HG02870 (cell line): ENCODE results near the gene TBC1D23.
"Not testable (repeated sequence)": the region's sequence is repeated elsewhere in the genome, so short reads cannot be mapped to it uniquely, and the experiment has no call there.

Source experiments
- ATAC-seq: cut with Tn5 transposase; IDR thresholded peaks from one replicate; pipeline ENCODE4 v1.9.1; 2021; ENCODE audit warnings: mild to moderate bottlenecking, moderate library complexity; ENCODE audit not compliant: unreplicated experiment

Gene TBC1D23

GRCh38 chr3:100289339-100289738 lies 28.5 kb downstream of the TBC1D23 start:
- no peak for ATAC-seq

- ATAC-seq: no peak
Observed at GRCh38 chr3:100295089-100295488, 34.3 kb downstream of the TBC1D23 start.

- no peak for ATAC-seq
Observed at GRCh38 chr3:100297784-100298183, 37.0 kb downstream of the TBC1D23 start.

GRCh38 chr3:100299016-100299415 lies 38.2 kb downstream of the TBC1D23 start:
- no peak for ATAC-seq

GRCh38 chr3:100306695-100307094 lies 45.9 kb downstream of the TBC1D23 start:
- no peak for ATAC-seq

- ATAC-seq: no peak
Observed at GRCh38 chr3:100310355-100310965, 49.7 kb downstream of the TBC1D23 start.

- no peak for ATAC-seq
Observed at GRCh38 chr3:100311011-100311410, 50.2 kb downstream of the TBC1D23 start.

- ATAC-seq: peak; percentile 68
Observed at GRCh38 chr3:100316641-100317069, 55.9 kb downstream of the TBC1D23 start.

GRCh38 chr3:100317912-100318311 lies 57.1 kb downstream of the TBC1D23 start:
- peak; percentile 63 for ATAC-seq

GRCh38 chr3:100319951-100320350 lies 59.2 kb downstream of the TBC1D23 start:
- no peak for ATAC-seq

- ATAC-seq: no peak
Observed at GRCh38 chr3:100324044-100324443, 63.3 kb downstream of the TBC1D23 start.

- ATAC-seq: no peak
Observed at GRCh38 chr3:100325827-100326226, 65.0 kb downstream of the TBC1D23 start.

- not testable (repeated sequence) for ATAC-seq
Observed at GRCh38 chr3:100327377-100327776, 66.6 kb downstream of the TBC1D23 start.

GRCh38 chr3:100329800-100330489 lies 69.2 kb downstream of the TBC1D23 start:
- no peak for ATAC-seq

GRCh38 chr3:100330651-100331050 lies 69.9 kb downstream of the TBC1D23 start:
- no peak for ATAC-seq

- ATAC-seq: no peak
Observed at GRCh38 chr3:100331660-100332059, 70.9 kb downstream of the TBC1D23 start.

GRCh38 chr3:100333051-100333450 lies 72.3 kb downstream of the TBC1D23 start:
- ATAC-seq: no peak

- ATAC-seq: peak; percentile 20
Observed at GRCh38 chr3:100333970-100334487, 73.2 kb downstream of the TBC1D23 start.

- ATAC-seq: peak; percentile 89
Observed at GRCh38 chr3:100334488-100335351, 73.9 kb downstream of the TBC1D23 start, which contains the start of gene NIT2. TSS of gene NIT2 (plus strand) at chr3:100334757. CDS start at chr3:100334792, 35 bp downstream.

GRCh38 chr3:100335434-100335833 lies 74.6 kb downstream of the TBC1D23 start:
- peak; percentile 52 for ATAC-seq

GRCh38 chr3:100336229-100336628 lies 75.4 kb downstream of the TBC1D23 start:
- ATAC-seq: not testable (repeated sequence)
